GM12878 (cell line): ENCODE results near the gene NPAS3. TPM values are rescaled to one million over a fixed set of nuclear protein-coding genes. Genes with fewer than 3 reads are reported as not detected.

Experiments
- ATAC-seq: fragments of 200-7000 bp; cut with Tn5 transposase; 3 replicates; pipeline ENCODE4 v1.9.1; 2020; ENCODE audit warnings: mild to moderate bottlenecking, moderate library complexity
- BruUV-seq: library from RNA; stranded (reverse); fragments of 400-500 nt; replicated peaks from 2 replicates; lab custom pipeline; 2021; lab: Mats Ljungman, UMichigan
- CTCF ChIA-PET: fragments of 300-600 bp; sonication (Branson Sonifier 250); formaldehyde crosslinking; extraction: SDS; loops from one replicate; lab custom pipeline; 2021; ENCODE audit warnings: inconsistent platforms; lab: Yijun Ruan, JAX
- POLR2A ChIA-PET: fragments of 350-600 bp; formaldehyde crosslinking; extraction: SDS; loops from one replicate; lab custom pipeline; 2021; ENCODE audit warnings: inconsistent platforms; lab: Charles Lee
- RAD21 ChIA-PET: fragments of 300-600 bp; sonication (Branson Sonifier 250); formaldehyde crosslinking; loops from one replicate; lab custom pipeline; 2023; ENCODE audit warnings: antibody characterized with exemption; ENCODE audit not compliant: unreplicated experiment; lab: Charles Lee
- SMC1A ChIA-PET: fragments of 300-600 bp; sonication (Branson Sonifier 250); formaldehyde crosslinking; loops from one replicate; lab custom pipeline; 2023; ENCODE audit not compliant: unreplicated experiment, uncharacterized antibody; lab: Charles Lee
- DNase-seq: peaks from one replicate; pipeline ENCODE4 v3.0.0-alpha.2; 2011; ENCODE audit warnings: low read depth, low spot score
- FAIRE-seq: peaks from 3 replicates; lab custom pipeline; 2011; peaks lifted over from hg19 to GRCh38; lab: Jason Lieb, UNC
- H2AFZ ChIP-seq: 2 replicates; pipeline ENCODE4 v1.6.0; 2011; ENCODE audit warnings: low read depth, low read length, control low read depth; ENCODE audit not compliant: control insufficient read depth
- H3K27ac ChIP-seq: 2 replicates; pipeline ENCODE4 v1.5.1; 2011; ENCODE audit warnings: control low read depth; ENCODE audit not compliant: control insufficient read depth, insufficient read depth
- H3K27me3 ChIP-seq, 2 experiments: replicated peaks in 1 of 2; 2 replicates each; pipeline versions ENCODE4 v1.6.0 to v1.6.1; 2011; ENCODE audit warnings: low read length in 1 of 2; ENCODE audit not compliant: control insufficient read depth in 2 of 2, insufficient read depth in 2 of 2
- H3K36me3 ChIP-seq, 2 experiments: 2 replicates each; pipeline ENCODE4 v1.5.1; 2011; ENCODE audit warnings: low read length in 1 of 2; ENCODE audit not compliant: control insufficient read depth in 2 of 2, insufficient read depth in 2 of 2
- H3K4me1 ChIP-seq: 2 replicates; pipeline ENCODE4 v1.6.1; 2011; ENCODE audit warnings: mild to moderate bottlenecking, low read length, moderate library complexity, mixed read lengths; ENCODE audit not compliant: control insufficient read depth, insufficient read depth
- H3K4me2 ChIP-seq: 2 replicates; pipeline ENCODE4 v1.6.0; 2011; ENCODE audit warnings: control low read depth; ENCODE audit not compliant: control insufficient read depth, insufficient read depth
- H3K4me3 ChIP-seq: fragments of 200-600 bp; sonication (generic); 2 replicates; pipeline ENCODE4 v1.5.1; 2016
- H3K79me2 ChIP-seq: 2 replicates; pipeline ENCODE4 v1.6.0; 2011; ENCODE audit warnings: low read length; ENCODE audit not compliant: control insufficient read depth, insufficient read depth
- H3K9ac ChIP-seq: 2 replicates; pipeline ENCODE4 v1.8.0; 2011; ENCODE audit warnings: low read length, control low read depth, mixed read lengths; ENCODE audit not compliant: control insufficient read depth, insufficient read depth
- H3K9me3 ChIP-seq: replicated peaks from 3 replicates; pipeline ENCODE4 v1.5.1; 2011; ENCODE audit warnings: mild to moderate bottlenecking, low read length; ENCODE audit not compliant: control insufficient read depth, insufficient read depth
- H4K20me1 ChIP-seq: 2 replicates; pipeline ENCODE4 v1.6.0; 2011; ENCODE audit not compliant: control insufficient read depth, insufficient read depth
- BCL11A ChIP-seq: IDR thresholded peaks from 2 replicates; pipeline ENCODE4 v1.6.1; 2011; ENCODE audit warnings: low read depth, low read length
- EZH2 ChIP-seq: IDR thresholded peaks from 2 replicates; pipeline ENCODE4 v1.6.1; 2012; ENCODE audit warnings: low read depth, mild to moderate bottlenecking, control low read depth, inconsistent platforms, low read length, borderline replicate concordance; ENCODE audit not compliant: control insufficient read depth
- FOXK2 ChIP-seq: fragments of 450-650 bp; IDR thresholded peaks from 2 replicates; pipeline ENCODE4 v1.6.1; 2017; ENCODE audit warnings: mild to moderate bottlenecking, moderate library complexity
- GABPA ChIP-seq: IDR thresholded peaks from 2 replicates; pipeline ENCODE4 v1.6.1; 2014; ENCODE audit warnings: antibody characterized with exemption, low read depth, mild to moderate bottlenecking, inconsistent platforms
- GATAD2B ChIP-seq: fragments of 450-650 bp; conservative IDR thresholded peaks from 2 replicates; pipeline ENCODE4 v1.6.1; 2017; ENCODE audit warnings: low read depth, mild to moderate bottlenecking, moderate library complexity
- MXI1 ChIP-seq: fragments of 150-350 bp; IDR thresholded peaks from 2 replicates; pipeline ENCODE4 v1.6.1; 2011; ENCODE audit warnings: low read depth, mild to moderate bottlenecking, inconsistent platforms, low read length, improper control_type of control experiment
- NR2C2 ChIP-seq: IDR thresholded peaks from 2 replicates; pipeline ENCODE4 v1.6.1; 2011; ENCODE audit warnings: borderline replicate concordance, low read depth; ENCODE audit not compliant: control insufficient read depth, insufficient read length
- POLR2A ChIP-seq: IDR thresholded peaks from 2 replicates; pipeline ENCODE4 v1.6.1; 2011; ENCODE audit warnings: low read depth, mild to moderate bottlenecking, low read length
- RAD21 ChIP-seq: IDR thresholded peaks from 2 replicates; pipeline ENCODE4 v1.6.1; 2011; ENCODE audit warnings: mild to moderate bottlenecking, low read depth, low read length, moderate library complexity; ENCODE audit not compliant: insufficient read depth
- SMAD5 ChIP-seq: IDR thresholded peaks from 2 replicates; pipeline ENCODE4 v1.6.1; 2016; ENCODE audit warnings: antibody characterized with exemption, low read depth
- SP1 ChIP-seq: IDR thresholded peaks from one replicate; pipeline ENCODE4 v1.6.1; 2011; ENCODE audit warnings: low read depth, low read length
- TBL1XR1 ChIP-seq: IDR thresholded peaks from 2 replicates; pipeline ENCODE4 v1.6.1; 2012; ENCODE audit warnings: low read depth, low read length, improper control_type of control experiment
- YY1 ChIP-seq: IDR thresholded peaks from 2 replicates; pipeline ENCODE4 v1.6.1; 2011; ENCODE audit warnings: low read depth, mild to moderate bottlenecking, low read length
- ZNF217 ChIP-seq: fragments of 450-650 bp; IDR thresholded peaks from 2 replicates; pipeline ENCODE4 v1.6.1; 2017; ENCODE audit warnings: antibody characterized with exemption, mild to moderate bottlenecking
- WGBS: methylation state at CpG from one replicate; pipeline ENCODE4 v1.1.6; 2016; ENCODE audit warnings: low lambda C conversion rate; ENCODE audit not compliant: insufficient replicate concordance, insufficient coverage; ENCODE audit errors: missing lambda C conversion rate; 5-methylcytosine and 5-hydroxymethylcytosine counted together
- in situ Hi-C: fragments of 300-500 bp; cut with MboI; formaldehyde crosslinking; loops from 9 replicates; pipeline ENCODE4 v1.14.3; 2018; ENCODE audit warnings: mixed read lengths
- intact Hi-C: fragments of 100-400 bp; cut with micrococcal nuclease; formaldehyde crosslinking; loops from one replicate; pipeline ENCODE4 v1.14.2; 2022; ENCODE audit not compliant: unreplicated experiment
- polyA plus RNA-seq, 11 experiments: library from polyadenylated mRNA; depleted of rRNA in 4 of 11; unstranded in 6 of 11; stranded (reverse) in 5 of 11; fragments of >200 nt; fragmentation: Nextera tagmentation in 4 of 11; fragmentation: Illumina TruSeq in 1 of 11; extraction: Ambion mirVana in 4 of 11; extraction: Trizol in 1 of 11; gene quantifications; 1 replicate in 1 of 11; 2 replicates in 10 of 11; pipeline versions ENCODE4 v1.2.1 to v1.2.3, GENCODE V29; 2011 to 2016; ENCODE audit warnings: inconsistent platforms in 2 of 11, missing spikeins in 2 of 11, low read depth in 1 of 11
- total RNA-seq, 4 experiments: library from RNA; depleted of rRNA in 3 of 4; stranded (reverse); fragments of >200 nt in 3 of 4; fragmentation: Illumina TruSeq in 1 of 4; extraction: Trizol in 1 of 4; gene quantifications; 2 replicates each; pipeline versions ENCODE4 v1.2.1 to v1.2.3, GENCODE V29; 2013 to 2021
- TF ChIP-seq, protein P1 (sequence below): fragments of 150-350 bp; IDR thresholded peaks from 2 replicates; pipeline ENCODE4 v1.6.1; 2014; ENCODE audit warnings: mild to moderate bottlenecking, low read depth, low read length
- TF ChIP-seq, protein P2 (sequence below): fragments of 450-650 bp; IDR thresholded peaks from 2 replicates; pipeline ENCODE4 v1.6.1; 2017; ENCODE audit warnings: low read depth, mild to moderate bottlenecking, moderate library complexity
- TF ChIP-seq, protein P3 (sequence below): fragments of 450-650 bp; IDR thresholded peaks from 2 replicates; pipeline ENCODE4 v1.6.1; 2018; ENCODE audit warnings: borderline replicate concordance, mild to moderate bottlenecking; ENCODE audit not compliant: partially characterized antibody

Gene NPAS3
- total and polyA plus RNA-seq, 10 of the 15 experiments (the other 5 are each of a cell fraction or from before 2014, with no cell fraction given) = under 0.01 to 2.7 (median 0.03) TPM; not detected in 6

DNA sequence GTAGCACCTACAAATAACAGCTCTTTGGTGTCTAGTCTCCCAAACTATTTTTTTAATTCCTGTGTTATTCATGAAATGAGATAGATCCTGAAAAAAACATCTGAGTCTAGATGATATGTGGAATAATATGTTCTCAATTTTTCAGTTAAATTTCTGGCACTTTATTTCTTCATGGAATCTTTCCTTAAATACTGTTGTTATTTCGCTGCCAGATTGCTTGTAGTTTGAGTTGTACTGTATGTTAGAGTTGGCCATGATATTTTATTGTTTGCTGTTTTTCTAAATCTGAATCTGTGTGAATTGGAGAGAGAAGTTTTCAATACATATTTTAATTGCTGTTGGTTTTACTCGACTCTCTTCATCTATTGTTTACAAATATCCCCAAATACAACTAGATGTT is 511.7 kb downstream of the NPAS3 start:
- Histone ChIP-seq H3K4me3 (no peak overlapping the region), H3K9ac (no peak overlapping the region)
- in situ Hi-C loops = no loop called here
- TF ChIP-seq ZNF217 = no peak
- TF ChIP-seq FOXK2 = no peak
- no peak for TF ChIP-seq GATAD2B
- TF ChIP-seq EZH2 = no peak
- TF ChIP-seq BCL11A = no peak
- TF ChIP-seq, protein P1, sequence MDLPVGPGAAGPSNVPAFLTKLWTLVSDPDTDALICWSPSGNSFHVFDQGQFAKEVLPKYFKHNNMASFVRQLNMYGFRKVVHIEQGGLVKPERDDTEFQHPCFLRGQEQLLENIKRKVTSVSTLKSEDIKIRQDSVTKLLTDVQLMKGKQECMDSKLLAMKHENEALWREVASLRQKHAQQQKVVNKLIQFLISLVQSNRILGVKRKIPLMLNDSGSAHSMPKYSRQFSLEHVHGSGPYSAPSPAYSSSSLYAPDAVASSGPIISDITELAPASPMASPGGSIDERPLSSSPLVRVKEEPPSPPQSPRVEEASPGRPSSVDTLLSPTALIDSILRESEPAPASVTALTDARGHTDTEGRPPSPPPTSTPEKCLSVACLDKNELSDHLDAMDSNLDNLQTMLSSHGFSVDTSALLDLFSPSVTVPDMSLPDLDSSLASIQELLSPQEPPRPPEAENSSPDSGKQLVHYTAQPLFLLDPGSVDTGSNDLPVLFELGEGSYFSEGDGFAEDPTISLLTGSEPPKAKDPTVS = no peak
- TF ChIP-seq NR2C2 = no peak
- TF ChIP-seq SMAD5 = no peak
- TF ChIP-seq GABPA = no peak
- TF ChIP-seq TBL1XR1 = no peak
- TF ChIP-seq POLR2A = no peak
- no peak for TF ChIP-seq RAD21
- TF ChIP-seq SP1 = no peak
- TF ChIP-seq, protein P2, sequence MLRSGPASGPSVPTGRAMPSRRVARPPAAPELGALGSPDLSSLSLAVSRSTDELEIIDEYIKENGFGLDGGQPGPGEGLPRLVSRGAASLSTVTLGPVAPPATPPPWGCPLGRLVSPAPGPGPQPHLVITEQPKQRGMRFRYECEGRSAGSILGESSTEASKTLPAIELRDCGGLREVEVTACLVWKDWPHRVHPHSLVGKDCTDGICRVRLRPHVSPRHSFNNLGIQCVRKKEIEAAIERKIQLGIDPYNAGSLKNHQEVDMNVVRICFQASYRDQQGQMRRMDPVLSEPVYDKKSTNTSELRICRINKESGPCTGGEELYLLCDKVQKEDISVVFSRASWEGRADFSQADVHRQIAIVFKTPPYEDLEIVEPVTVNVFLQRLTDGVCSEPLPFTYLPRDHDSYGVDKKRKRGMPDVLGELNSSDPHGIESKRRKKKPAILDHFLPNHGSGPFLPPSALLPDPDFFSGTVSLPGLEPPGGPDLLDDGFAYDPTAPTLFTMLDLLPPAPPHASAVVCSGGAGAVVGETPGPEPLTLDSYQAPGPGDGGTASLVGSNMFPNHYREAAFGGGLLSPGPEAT = no peak
- no peak for TF ChIP-seq MXI1
- TF ChIP-seq YY1 = no peak
- TF ChIP-seq, protein P3, sequence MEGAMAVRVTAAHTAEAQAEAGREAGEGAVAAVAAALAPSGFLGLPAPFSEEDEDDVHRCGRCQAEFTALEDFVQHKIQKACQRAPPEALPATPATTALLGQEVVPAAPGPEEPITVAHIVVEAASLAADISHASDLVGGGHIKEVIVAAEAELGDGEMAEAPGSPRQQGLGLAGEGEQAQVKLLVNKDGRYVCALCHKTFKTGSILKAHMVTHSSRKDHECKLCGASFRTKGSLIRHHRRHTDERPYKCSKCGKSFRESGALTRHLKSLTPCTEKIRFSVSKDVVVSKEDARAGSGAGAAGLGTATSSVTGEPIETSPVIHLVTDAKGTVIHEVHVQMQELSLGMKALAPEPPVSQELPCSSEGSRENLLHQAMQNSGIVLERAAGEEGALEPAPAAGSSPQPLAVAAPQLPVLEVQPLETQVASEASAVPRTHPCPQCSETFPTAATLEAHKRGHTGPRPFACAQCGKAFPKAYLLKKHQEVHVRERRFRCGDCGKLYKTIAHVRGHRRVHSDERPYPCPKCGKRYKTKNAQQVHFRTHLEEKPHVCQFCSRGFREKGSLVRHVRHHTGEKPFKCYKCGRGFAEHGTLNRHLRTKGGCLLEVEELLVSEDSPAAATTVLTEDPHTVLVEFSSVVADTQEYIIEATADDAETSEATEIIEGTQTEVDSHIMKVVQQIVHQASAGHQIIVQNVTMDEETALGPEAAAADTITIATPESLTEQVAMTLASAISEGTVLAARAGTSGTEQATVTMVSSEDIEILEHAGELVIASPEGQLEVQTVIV = no peak
- TF ChIP-seq, all 136 proteins: peak for 0
- POLR2A ChIA-PET = no interaction called here
- no peaks in the 10 kb centered on the region for H3K27me3 ChIP-seq
- H3K4me1 ChIP-seq = no peaks in the 10 kb centered on the region
- no peaks in the 10 kb centered on the region for H3K9me3 ChIP-seq
- RAD21 ChIA-PET = no interaction called here
- 35% methylated on average over 2 of the region's 2 CpGs for WGBS
- H3K4me2 ChIP-seq = no peak overlapping the region
- SMC1A ChIA-PET = interaction anchor here (1.1 kb wide), 1 partner anchor 14 kb away, joined by 5 read pairs; no protein-coding TSS in a partner anchor
- no peak for FAIRE-seq
- no peaks in the 10 kb centered on the region for H3K79me2 ChIP-seq
- H4K20me1 ChIP-seq = no peaks in the 10 kb centered on the region
- intact Hi-C loops = no loop called here
- no TSS peak for BruUV-seq
- H3K36me3 ChIP-seq = no peaks in the 10 kb centered on the region
- no peak for ATAC-seq
- CTCF ChIA-PET = interaction anchor here (0.7 to 1.5 kb wide), 2 partner anchors 12 to 70 kb away, joined by 3 read pairs; no protein-coding TSS in a partner anchor
- no peak for DNase-seq
- H3K27ac ChIP-seq = no peak overlapping the region
- no peak overlapping the region for H2AFZ ChIP-seq
